Measurements from ENCODE around the gene DLGAP1. TPM values are rescaled to one million over a fixed set of nuclear protein-coding genes. Genes with fewer than 3 reads are reported as not detected.

DLGAP1 gene
- total and polyA plus RNA-seq, 10 of the 15 experiments (the other 5 are each of a cell fraction or from before 2014, with no cell fraction given): 0.23 to 27.6 (median 1.9) TPM

DNA sequence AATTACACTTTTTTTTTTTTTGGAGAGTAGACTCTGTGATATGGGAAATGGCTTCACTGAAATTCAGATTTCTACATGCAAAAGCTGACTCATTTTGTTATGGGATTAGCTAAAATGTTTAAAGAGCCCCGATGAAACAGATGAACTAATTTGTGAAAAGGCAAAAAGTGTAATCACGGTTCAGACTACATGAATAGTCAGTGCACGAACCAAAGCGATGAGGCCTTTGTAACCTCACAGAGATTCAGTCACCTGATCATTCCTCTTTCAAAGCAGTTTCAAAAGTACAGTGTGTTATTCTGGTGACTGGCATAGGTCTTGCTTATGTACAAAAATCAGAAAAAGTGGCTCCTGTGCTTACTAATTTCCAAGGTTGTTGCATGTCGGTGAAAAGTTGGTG is 960.5 kb downstream of the DLGAP1 start:
- H4K20me1 ChIP-seq (ENCODE audit: control insufficient read depth, insufficient read depth): no peaks in the 10 kb centered on the region
- H2AFZ ChIP-seq (ENCODE audit: control insufficient read depth, low read depth, low read length): no peak overlapping the region
- RAD21 ChIA-PET (ENCODE audit: unreplicated experiment): interaction anchor here (1.3 to 3.3 kb wide), 3 partner anchors 32 to 171 kb away, joined by 4 to 18 read pairs (median 5); no protein-coding TSS in a partner anchor
- DNase-seq (ENCODE audit: low read depth, low spot score): no peak
- H3K27ac ChIP-seq (ENCODE audit: control insufficient read depth, insufficient read depth): no peak overlapping the region
- in situ Hi-C loops (cut with MboI): no loop called here
- no TSS peak for BruUV-seq (replicated peaks)
- H3K9me3 ChIP-seq (replicated peaks; ENCODE audit: control insufficient read depth, insufficient read depth, low read length): no peaks in the 10 kb centered on the region
- H3K9ac ChIP-seq (ENCODE audit: control insufficient read depth, insufficient read depth, low read length): no peak overlapping the region
- H3K36me3 ChIP-seq (ENCODE audit: control insufficient read depth in 2 of 2, insufficient read depth in 2 of 2, low read length in 1 of 2): no peaks in the 10 kb centered on the region
- POLR2A ChIA-PET: interaction anchor here (0.9 kb wide), 1 partner anchor 40 kb away, joined by 3 read pairs; no protein-coding TSS in a partner anchor
- ATAC-seq: peak; percentile 67
- no peaks in the 10 kb centered on the region for H3K79me2 ChIP-seq (ENCODE audit: control insufficient read depth, insufficient read depth, low read length)
- SMC1A ChIA-PET (ENCODE audit: uncharacterized antibody, unreplicated experiment): interaction anchor here (1.0 to 3.1 kb wide), 13 partner anchors 10 to 170 kb away, joined by 3 to 25 read pairs (median 6); no protein-coding TSS in a partner anchor
- intact Hi-C loops (cut with micrococcal nuclease; ENCODE audit: unreplicated experiment): no loop called here
- 61% methylated on average over 5 of the region's 5 CpGs for WGBS (ENCODE audit: insufficient coverage, insufficient replicate concordance, low lambda C conversion rate, missing lambda C conversion rate)
- H3K4me3 ChIP-seq: no peak overlapping the region
- TF ChIP-seq, protein P1, sequence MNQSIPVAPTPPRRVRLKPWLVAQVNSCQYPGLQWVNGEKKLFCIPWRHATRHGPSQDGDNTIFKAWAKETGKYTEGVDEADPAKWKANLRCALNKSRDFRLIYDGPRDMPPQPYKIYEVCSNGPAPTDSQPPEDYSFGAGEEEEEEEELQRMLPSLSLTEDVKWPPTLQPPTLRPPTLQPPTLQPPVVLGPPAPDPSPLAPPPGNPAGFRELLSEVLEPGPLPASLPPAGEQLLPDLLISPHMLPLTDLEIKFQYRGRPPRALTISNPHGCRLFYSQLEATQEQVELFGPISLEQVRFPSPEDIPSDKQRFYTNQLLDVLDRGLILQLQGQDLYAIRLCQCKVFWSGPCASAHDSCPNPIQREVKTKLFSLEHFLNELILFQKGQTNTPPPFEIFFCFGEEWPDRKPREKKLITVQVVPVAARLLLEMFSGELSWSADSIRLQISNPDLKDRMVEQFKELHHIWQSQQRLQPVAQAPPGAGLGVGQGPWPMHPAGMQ (IDR thresholded peaks at IDR 0.05; ENCODE audit: borderline replicate concordance): no peak
- peak; percentile 11 to 43; a peak in 1 of 4 replicates for TF ChIP-seq BHLHE40 (IDR thresholded peaks at IDR 0.05; ENCODE audit: borderline replicate concordance in 1 of 2, low read depth in 2 of 2, low read length in 1 of 2)
- no peak overlapping the region for H3K4me2 ChIP-seq (ENCODE audit: control insufficient read depth, insufficient read depth)
- no peak for FAIRE-seq
- no peaks in the 10 kb centered on the region for H3K4me1 ChIP-seq (ENCODE audit: control insufficient read depth, insufficient read depth, low read length)
- CTCF ChIA-PET: interaction anchor here (0.7 to 2.1 kb wide), 5 partner anchors 16 to 1209 kb away, joined by 3 to 8 read pairs (median 5); no protein-coding TSS in a partner anchor
- peaks cover 0 to 11% of the 10 kb centered on the region in 2 experiments; a peak in 2 of 4 replicates for H3K27me3 ChIP-seq (replicated peaks in 1 of 2; ENCODE audit: control insufficient read depth in 2 of 2, insufficient read depth in 2 of 2, low read length in 1 of 2)

DNA sequence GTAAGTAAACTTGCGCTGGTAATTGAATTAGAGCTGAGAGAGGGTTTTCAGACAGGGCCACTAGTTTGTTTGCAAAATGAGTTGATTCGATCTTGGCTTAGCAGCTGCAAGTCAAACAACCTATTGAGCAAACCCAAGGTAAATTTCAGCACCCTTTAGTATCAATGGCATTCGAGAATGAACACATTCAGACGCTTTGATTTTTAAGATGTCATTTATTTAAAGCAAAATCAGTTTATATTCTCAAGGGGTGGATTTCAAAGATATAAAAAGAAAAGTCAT is 960.9 kb downstream of the DLGAP1 start:
- Histone ChIP-seq H3K9ac (ENCODE audit: control insufficient read depth, insufficient read depth, low read length) (no peak overlapping the region), H3K79me2 (ENCODE audit: control insufficient read depth, insufficient read depth, low read length) (no peaks in the 10 kb centered on the region), H3K4me1 (ENCODE audit: control insufficient read depth, insufficient read depth, low read length) (no peaks in the 10 kb centered on the region), H3K9me3 (replicated peaks; ENCODE audit: control insufficient read depth, insufficient read depth, low read length) (no peaks in the 10 kb centered on the region), H3K4me2 (ENCODE audit: control insufficient read depth, insufficient read depth) (no peak overlapping the region), H4K20me1 (ENCODE audit: control insufficient read depth, insufficient read depth) (no peaks in the 10 kb centered on the region), H3K4me3 (no peak overlapping the region), H3K27me3 (replicated peaks in 1 of 2; ENCODE audit: control insufficient read depth in 2 of 2, insufficient read depth in 2 of 2, low read length in 1 of 2) (peaks cover 0 to 7% of the 10 kb centered on the region in 2 experiments; a peak in 2 of 4 replicates), H3K36me3 (ENCODE audit: control insufficient read depth in 2 of 2, insufficient read depth in 2 of 2, low read length in 1 of 2) (no peaks in the 10 kb centered on the region), H3K27ac (ENCODE audit: control insufficient read depth, insufficient read depth) (no peak overlapping the region), H2AFZ (ENCODE audit: control insufficient read depth, low read depth, low read length) (no peak overlapping the region)
- no peak for FAIRE-seq
- ChIA-PET SMC1A (ENCODE audit: uncharacterized antibody, unreplicated experiment) (interaction anchor here (0.9 to 3.1 kb wide), 15 partner anchors 9 to 230 kb away, joined by 3 to 25 read pairs (median 6); no protein-coding TSS in a partner anchor), RAD21 (ENCODE audit: unreplicated experiment) (interaction anchor here (0.8 to 3.3 kb wide), 6 partner anchors 21 to 171 kb away, joined by 3 to 18 read pairs (median 4); no protein-coding TSS in a partner anchor), CTCF (interaction anchor here (0.7 to 2.1 kb wide), 9 partner anchors 13 to 1210 kb away, joined by 3 to 8 read pairs (median 5); no protein-coding TSS in a partner anchor), POLR2A (interaction anchor here (1.0 kb wide), 1 partner anchor 9 kb away, joined by 3 read pairs; no protein-coding TSS in a partner anchor)
- no TSS peak for BruUV-seq (replicated peaks)
- in situ Hi-C loops (cut with MboI): no loop called here
- intact Hi-C loops (cut with micrococcal nuclease; ENCODE audit: unreplicated experiment): no loop called here
- no peak for ATAC-seq
- no peak for DNase-seq (ENCODE audit: low read depth, low spot score)
- WGBS (ENCODE audit: insufficient coverage, insufficient replicate concordance, low lambda C conversion rate, missing lambda C conversion rate): 44% methylated on average over 4 of the region's 4 CpGs
- no peak for TF ChIP-seq CEBPB (IDR thresholded peaks at IDR 0.05; ENCODE audit: borderline replicate concordance in 1 of 2, low read depth in 2 of 2, low read length in 2 of 2)
- TF ChIP-seq, protein P2, sequence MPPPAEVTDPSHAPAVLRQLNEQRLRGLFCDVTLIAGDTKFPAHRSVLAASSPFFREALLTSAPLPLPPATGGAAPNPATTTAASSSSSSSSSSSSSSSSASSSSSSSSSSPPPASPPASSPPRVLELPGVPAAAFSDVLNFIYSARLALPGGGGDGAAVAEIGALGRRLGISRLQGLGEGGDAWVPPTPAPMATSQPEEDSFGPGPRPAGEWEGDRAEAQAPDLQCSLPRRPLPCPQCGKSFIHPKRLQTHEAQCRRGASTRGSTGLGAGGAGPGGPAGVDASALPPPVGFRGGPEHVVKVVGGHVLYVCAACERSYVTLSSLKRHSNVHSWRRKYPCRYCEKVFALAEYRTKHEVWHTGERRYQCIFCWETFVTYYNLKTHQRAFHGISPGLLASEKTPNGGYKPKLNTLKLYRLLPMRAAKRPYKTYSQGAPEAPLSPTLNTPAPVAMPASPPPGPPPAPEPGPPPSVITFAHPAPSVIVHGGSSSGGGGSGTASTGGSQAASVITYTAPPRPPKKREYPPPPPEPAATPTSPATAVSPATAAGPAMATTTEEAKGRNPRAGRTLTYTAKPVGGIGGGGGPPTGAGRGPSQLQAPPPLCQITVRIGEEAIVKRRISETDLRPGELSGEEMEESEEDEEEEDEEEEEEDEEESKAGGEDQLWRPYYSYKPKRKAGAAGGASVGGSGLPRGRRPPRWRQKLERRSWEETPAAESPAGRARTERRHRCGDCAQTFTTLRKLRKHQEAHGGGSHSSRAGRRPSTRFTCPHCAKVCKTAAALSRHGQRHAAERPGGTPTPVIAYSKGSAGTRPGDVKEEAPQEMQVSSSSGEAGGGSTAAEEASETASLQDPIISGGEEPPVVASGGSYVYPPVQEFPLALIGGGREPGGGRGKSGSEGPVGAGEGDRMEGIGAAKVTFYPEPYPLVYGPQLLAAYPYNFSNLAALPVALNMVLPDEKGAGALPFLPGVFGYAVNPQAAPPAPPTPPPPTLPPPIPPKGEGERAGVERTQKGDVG (CRISPR knock-in tag; IDR thresholded peaks at IDR 0.05): no peak
- no peak for TF ChIP-seq IRF4 (IDR thresholded peaks at IDR 0.05; ENCODE audit: low read depth, low read length)
- TF ChIP-seq MYB (IDR thresholded peaks at IDR 0.05; ENCODE audit: borderline replicate concordance, low read depth, low read length): no peak
- TF ChIP-seq, protein P3, sequence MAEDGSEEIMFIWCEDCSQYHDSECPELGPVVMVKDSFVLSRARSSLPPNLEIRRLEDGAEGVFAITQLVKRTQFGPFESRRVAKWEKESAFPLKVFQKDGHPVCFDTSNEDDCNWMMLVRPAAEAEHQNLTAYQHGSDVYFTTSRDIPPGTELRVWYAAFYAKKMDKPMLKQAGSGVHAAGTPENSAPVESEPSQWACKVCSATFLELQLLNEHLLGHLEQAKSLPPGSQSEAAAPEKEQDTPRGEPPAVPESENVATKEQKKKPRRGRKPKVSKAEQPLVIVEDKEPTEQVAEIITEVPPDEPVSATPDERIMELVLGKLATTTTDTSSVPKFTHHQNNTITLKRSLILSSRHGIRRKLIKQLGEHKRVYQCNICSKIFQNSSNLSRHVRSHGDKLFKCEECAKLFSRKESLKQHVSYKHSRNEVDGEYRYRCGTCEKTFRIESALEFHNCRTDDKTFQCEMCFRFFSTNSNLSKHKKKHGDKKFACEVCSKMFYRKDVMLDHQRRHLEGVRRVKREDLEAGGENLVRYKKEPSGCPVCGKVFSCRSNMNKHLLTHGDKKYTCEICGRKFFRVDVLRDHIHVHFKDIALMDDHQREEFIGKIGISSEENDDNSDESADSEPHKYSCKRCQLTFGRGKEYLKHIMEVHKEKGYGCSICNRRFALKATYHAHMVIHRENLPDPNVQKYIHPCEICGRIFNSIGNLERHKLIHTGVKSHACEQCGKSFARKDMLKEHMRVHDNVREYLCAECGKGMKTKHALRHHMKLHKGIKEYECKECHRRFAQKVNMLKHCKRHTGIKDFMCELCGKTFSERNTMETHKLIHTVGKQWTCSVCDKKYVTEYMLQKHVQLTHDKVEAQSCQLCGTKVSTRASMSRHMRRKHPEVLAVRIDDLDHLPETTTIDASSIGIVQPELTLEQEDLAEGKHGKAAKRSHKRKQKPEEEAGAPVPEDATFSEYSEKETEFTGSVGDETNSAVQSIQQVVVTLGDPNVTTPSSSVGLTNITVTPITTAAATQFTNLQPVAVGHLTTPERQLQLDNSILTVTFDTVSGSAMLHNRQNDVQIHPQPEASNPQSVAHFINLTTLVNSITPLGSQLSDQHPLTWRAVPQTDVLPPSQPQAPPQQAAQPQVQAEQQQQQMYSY (CRISPR knock-in tag; IDR thresholded peaks at IDR 0.05): no peak
